DMS 273 (cell line): ENCODE measurements around the gene SNX9.
"Not testable (repeated sequence)": the region's sequence is repeated elsewhere in the genome, so short reads cannot be mapped to it uniquely, and the experiment has no call there.

Source experiments
- DNase-seq: peaks from one replicate; lab custom pipeline; 2025; ENCODE audit not compliant: unreplicated experiment; lab: John Stamatoyannopoulos, UW

SNX9 gene

DNA sequence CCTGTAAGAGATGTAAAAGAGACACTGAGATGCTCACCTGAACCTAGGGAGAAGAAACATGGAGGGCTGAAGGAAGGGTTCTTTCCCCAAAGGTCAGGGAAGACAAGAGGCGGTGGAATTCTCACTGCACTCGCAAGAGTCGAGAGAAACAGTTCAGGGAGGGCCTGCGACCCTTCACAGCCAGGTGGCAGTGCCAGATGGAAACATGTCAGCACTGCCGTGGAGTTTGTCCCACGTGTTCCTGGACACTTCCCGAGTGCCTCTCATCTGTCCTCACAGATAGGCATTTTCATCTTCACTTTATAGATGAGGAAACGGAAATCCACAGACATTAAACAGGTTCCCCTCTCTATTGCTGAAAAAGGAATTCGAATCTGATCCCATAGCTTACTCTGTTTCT is 88.2 kb downstream of the SNX9 start:
- DNase-seq: peak; percentile 68

DNA sequence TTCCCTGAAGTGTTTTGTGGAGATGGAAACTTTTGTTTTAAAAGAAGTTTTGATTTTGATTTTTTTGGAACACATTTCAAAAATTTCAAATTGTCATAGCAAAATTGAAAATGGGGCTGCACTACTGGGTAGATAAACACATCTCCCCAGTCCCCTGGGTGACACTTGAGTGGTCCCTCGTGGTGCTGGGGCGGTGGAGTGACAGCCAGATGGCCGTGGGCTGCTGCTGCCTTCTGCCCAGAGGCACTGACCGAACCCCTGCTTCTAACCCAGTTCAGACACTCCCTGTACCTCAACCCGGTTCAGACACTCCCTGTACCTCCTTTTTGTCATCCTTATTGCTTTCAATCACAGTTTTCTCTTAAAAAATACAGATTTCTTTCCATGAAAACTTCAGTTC is 88.7 kb downstream of the SNX9 start:
- DNase-seq: peak; percentile 38

DNA sequence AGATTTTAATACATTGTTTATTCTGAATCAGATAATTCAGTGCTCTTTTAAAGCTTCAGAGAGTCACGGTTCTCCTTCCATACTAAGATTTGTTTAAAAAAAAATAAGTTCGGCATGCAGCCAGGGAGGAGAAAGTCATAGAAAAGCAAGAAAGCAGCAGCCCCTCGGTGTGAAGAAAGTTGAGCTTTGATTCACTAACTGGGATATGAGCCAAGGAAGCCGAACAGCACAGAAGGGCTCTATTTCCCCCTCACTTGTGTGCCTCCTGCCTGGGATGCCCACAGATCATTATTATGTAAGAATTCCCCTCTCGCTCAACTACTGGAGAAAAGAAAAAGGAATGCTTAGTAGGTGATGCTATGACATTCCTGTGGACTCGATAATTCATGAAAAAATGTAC is 89.3 kb downstream of the SNX9 start:
- peak; percentile 81 for DNase-seq

DNA sequence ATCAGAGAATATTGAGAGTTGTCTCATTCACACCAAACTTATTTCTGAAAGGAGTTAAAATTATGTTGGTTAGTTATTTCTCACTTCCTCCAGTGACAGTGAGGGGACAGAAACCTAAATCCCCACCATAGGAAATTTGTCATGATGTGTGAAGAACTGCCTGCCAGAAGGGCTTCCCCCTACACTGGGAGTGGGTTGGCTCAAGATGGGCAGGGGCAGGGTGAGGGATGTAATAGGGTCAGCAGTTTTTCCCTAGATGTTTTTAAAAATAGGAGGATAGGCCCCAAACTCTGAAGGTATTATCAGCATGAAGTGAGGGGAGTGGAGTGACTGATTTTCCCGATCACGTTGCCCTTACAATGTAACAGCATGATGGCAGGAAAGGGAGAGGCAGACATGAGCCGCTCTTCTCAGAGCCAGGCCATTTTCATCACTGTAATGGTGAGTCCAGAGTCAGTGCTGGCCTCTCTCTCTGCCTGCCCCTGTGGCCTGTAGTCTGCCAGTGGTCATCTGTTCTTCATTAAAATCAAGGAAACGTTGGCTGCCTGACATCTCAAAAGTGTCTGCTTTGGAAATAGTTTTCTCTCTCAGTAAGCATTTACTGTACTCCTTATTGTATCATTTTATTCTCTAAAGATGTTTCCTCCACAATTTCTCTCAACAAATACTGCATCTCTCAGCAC is 98.8 kb downstream of the SNX9 start:
- no peak for DNase-seq

DNA sequence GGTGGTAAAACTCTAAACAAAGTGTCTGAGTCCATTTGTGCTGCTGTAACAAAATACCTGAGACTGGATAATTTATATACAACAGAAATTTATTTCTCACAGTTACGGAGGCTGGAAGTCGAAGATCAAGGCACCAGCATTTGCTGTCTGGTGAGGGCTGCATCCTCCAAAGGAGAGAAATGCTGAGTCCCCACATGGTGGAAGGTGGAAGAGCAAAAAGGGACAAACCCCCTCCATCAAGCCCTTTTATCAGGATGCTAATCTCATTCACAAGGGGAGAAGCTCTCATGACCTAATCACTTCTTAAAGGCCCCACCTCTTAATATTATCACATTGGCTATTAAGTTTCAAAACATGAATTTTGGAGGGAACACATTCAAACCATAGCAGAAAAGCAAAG is 102.7 kb downstream of the SNX9 start:
- no peak for DNase-seq

DNA sequence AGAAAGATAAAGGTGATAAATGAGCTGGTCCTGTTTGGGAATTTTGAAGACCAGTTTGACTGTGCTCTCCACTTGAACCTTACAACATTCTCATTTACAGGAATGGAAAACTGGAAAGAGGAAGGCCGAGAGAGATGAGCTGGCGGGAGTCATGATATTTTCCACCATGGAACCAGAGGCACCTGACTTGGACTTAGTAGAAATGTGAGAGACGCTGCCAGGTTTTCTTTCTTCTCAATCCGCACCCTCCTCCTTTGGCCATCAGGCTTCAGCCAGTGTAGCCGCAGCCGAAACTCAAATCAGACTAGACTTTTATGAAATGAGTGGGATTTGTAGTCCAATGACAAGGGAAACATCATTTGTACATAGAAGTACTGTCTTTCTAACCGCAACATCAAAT is 104.0 kb downstream of the SNX9 start:
- no peak for DNase-seq

DNA sequence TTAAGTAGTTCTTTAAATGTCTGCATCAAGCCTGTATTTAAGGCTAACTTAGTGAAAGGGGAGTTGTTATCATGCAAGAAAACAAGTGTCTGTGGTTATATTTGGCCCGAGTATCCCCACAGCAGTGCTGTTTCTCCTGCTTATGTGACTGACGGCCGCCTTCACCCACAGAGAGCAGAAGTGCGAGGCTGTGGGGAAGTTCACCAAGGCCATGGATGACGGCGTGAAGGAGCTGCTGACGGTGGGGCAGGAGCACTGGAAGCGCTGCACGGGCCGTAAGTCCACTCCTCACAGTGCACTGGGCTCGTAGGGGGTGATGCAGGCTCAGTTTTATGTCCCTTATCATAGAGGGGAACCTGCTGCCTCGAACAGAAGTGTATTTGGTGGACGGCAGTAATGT is 105.4 kb downstream of the SNX9 start:
- no peak for DNase-seq

DNA sequence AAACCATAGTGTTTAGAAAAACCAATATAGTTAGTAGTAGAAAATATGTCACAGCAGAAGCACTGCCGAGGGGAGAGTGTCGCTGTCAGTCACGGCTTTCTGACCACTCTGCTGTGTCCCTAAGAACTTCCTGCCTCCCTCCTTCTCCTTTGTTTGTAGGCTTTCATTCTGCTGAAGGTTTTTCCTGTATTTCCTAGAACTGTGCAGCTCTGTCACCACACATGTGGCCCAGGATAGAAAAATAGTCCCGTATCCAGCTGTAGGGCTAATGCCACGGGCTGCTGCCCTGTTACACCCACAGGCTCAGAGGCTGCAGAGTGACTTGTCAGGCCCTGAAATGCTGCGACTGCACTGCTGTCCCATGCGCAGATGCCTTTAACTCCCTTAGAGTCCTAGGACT is 106.0 kb downstream of the SNX9 start:
- DNase-seq: no peak

DNA sequence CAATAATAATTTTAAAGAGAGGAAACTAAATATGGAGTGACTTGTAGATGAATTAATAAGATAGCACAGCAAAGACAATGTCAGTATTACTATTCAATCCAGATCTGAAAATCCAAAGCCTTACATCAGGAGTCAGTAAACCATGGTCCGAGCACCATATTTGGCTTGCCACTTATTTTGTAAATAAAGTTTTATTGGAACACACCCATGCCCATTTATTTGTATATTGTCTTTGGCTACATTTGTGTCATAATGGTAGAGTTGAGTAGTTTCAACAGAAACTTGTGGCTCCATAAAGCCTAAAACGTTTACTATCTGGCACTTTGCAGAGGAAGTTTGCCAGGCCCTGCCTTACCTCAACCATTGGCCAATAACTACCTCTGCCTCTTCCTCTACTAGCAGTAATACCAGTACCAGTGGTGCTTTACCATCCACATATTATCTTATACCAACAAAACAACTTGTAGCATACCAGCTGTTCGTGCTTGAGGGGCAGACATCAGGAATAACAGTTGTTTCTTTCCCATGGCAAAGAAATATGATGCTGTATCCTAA is 106.8 kb downstream of the SNX9 start:
- DNase-seq: no peak

DNA sequence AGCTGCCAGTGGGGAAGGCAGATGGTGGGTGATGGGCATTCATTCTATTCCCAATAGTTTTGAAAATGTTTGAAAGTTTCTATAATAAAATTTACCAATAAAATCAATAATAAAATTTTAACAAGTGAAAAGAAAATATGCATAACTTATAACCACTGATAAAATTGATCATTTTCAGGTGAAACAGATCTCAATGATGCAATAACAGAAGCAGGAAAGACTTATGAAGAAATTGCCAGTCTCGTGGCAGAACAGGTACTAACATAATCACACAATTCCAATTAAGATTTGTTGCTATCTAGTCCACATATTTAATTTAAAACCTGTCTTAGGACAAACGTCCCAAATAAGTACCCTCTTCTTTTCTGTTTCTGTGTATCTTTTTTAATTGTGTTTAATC is 112.7 kb downstream of the SNX9 start:
- DNase-seq: no peak

DNA sequence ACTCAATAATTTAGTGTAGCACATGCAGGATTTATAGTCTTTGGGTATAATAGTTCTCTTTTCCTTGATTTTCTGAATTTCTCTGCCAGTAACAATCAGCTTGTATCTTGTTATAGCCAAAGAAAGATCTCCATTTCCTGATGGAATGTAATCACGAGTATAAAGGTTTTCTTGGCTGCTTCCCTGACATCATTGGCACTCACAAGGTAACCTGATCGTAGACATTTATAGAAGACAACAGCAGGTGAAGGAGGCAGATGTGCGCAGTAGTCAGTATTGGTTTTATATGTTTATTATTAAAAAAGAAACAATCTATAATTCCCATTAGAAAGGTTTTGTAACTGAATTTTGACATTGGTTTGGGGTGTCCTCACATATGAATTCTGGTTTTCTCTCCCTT is 114.3 kb downstream of the SNX9 start:
- DNase-seq: no peak

DNA sequence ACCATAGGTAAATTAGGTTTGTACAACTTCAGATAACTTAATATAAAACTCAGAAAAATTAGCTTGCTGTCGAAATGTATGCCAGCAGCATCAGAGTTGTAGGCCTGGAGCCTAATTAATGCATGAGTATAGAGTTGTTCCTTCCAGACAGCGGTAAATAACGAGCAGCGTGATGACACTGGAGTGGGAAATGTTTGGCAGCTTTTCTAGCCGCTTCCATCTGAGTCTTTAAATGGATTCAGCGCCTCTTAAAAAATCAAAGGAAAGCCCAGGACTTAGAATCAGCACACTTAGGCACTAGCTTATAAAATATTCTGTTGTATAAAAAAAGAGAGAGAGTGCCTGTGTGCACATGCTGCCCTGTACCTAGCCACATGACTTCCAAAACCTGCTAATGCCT is 114.9 kb downstream of the SNX9 start:
- no peak for DNase-seq

DNA sequence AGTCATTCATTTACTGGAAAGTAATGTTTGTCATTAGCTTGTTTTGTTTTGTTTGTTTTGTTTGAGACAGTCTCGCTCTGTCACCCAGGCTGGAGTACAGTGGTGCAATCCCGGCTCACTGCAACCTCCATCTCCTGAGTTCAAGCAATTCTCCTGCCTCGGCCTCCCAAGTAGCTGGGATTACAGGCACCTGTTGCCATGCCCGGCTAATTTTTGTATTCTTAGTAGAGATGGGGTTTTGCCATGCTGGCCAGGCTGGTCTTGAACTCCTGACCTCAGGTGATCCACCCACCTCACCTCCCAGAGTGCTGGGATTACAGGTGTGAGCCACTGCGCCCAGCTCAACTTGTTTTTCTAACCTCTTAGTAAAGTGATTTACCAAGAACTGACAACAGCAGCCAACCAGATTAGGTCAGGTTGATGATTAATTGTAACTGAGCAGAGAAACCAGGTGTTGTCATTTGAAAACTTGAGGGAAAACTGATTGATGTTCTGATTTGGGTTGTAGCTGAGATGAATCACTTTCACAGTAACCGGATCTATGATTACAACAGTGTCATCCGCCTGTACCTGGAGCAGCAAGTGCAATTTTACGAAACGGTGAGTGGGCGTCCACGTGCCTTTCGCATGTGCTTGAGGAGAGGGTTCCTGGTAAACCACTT is 117.5 kb downstream of the SNX9 start:
- not testable (repeated sequence) for DNase-seq

DNA sequence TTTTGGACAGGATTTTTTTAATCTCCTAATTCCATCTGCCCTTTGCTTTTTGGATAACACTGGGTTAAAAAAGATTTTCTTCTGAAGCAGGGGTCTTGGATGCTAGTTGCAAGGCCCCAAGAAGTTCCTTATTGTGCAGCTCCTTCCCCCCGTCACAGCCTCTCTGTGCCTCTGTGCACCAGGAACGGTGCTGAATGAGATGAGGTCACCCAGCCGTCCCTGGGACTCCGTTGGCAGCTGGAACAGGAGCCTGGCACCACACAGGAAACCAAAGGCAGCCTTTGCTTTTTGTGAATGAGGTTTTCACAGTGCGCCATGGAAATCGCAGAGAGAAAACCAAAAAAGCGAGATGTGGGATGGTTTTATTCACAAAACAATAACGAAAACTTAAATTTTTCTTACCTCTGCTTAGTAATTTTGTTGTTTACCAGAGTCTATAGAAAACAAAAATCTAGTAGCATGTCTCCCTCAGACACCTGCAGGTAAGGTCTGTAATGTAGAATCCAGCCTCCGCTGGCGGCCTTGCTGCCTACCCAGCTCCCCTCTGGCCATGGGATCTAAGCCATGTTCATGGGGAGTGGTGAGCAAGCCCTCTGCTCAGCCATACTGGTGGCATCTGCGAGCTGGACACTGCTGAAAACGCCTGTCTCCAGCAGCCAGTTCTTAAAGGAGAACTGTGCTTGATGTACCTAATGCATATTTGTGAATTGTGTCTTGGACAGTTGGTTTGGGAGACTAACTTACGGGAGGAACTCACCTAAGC is 118.2 kb downstream of the SNX9 start:
- DNase-seq: no peak

DNA sequence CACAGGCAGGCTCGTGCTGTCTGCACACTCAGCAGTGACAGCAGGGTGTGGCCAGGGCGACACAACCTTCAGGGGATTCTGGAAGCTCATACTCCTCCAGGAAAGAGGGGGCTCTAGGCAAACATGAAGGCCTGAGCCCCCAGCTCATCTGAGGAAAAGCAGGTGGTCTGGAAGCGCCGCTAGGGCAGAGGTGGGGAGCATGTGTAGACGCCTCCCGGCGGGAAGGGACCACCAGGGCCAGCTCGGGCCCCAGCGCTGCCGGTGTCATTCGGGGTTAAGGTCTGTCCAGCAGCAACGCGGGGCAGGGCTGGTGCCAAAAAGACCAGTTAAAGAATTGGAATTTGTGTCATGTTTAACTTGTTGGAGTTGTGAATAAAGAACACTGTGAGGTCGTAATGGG is 119.3 kb downstream of the SNX9 start:
- DNase-seq: no peak

DNA sequence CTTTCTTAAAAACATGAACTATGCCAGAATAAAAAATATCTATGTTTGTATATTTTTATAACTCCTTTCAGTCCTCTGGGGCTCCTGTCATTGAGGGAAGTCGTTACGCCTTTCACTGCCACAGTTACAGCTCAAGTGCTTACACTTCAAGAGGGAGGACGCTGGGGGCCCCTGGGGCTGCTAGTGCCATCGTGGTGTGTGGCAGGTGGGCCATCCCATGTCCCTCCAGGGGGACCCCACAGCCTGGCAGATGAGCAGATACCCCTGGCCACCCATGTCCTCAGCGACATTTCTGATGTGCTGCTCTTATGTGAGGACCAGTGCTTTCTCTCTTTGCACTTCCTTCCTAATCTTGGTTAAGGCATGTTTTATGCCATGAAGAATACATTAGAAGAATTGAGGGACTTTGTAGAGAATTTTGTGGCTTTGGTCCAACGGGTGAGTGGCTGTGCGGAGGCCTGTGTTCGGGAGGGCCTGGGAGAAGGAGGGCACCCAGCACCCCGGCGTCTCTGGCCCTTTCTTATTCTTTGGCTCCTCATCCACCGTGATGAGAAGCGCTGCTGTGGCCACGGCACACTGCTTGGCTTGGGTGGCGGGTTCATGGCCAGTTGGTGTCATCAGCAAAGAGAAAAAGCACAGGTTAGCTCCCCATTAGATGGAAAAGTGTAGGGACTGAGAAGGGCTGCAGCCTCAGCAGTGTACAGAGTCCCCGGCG is 120.4 kb downstream of the SNX9 start:
- no peak for DNase-seq

DNA sequence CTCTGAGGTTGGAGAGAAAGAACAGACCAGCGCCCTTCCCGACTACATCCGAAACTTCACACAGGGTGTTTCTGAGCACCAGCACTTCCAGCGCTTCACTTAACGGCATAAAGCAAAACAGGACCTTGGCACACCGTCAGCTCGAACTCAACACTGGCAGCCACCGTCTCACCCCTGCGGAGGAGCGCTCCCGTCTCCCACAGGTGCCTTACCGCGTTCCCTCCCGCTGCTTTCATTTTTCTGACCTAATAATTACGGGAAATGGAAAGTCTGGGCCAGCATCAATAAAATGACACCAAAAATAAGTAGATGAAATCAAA is 120.9 kb downstream of the SNX9 start:
- no peak for DNase-seq

DNA sequence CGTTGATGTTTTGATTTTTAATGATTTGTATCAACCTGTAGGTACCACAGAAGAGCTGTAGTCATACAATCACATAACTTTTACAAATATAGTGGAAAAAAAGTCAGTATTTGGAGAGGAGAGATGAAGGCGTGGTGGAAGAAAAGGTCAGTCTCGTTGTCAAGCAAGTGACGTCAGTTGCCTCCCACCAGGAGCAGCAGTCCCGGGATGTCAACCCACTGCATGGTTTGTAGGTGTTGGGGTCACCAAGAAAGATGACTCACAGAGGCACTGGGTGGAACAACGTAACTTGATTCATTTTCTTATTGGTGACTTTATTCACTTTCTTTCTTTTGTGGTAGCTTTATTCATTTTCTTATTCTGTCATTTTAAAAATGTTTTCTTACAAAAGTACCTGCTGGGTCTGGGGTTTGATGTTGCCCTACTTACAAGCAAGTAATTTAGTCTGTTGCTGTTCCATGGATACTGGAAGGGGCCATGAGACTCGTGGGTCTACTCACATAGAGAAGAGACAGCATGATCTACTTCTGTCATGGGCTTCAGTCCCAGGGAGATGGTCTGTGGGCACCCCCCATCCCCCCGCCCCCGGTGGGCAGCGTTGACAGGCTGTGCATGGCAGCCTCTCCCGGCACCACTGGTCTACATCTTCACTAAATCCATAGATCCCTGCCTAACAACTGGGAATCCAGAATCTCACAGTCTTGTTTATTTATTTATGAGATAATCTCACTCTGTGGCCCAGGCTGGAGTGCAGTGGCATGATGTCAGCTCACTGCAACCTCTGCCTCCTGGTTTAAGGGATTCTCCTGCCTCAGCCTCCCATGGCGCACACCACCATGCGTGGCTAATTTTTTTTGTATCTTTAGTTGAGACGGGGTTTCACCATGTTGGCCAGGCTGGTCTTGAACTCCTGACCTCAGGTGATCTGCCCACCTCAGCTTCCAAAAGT is 122.2 kb downstream of the SNX9 start:
- DNase-seq: no peak

DNA sequence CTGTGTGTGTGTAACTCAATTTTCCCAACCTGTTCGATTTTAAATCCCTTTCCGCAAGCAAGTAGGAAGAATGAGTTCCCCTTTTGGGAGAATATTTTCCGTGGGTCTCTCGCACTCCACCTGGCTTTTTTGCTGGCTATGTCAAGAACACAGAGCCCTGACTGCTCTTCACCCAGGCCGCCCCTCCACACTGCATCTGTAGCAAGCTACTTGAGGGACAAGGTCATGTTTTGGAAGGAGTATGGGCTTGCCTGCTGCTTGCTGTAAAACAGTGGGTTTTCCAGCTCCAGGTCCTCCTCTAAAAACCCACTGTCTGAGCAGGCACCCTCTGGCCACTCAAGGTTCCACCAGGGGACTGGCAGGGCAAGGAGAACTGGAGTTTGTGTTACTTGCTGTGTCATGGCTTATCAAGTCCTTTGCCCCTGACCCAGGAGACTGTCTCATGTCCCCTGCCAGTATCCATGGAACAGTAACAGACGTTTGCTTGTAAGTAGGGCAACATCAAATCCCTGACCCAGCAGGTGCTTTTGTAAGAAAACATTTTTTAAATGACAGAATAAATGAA is 123.1 kb downstream of the SNX9 start:
- DNase-seq: no peak

DNA sequence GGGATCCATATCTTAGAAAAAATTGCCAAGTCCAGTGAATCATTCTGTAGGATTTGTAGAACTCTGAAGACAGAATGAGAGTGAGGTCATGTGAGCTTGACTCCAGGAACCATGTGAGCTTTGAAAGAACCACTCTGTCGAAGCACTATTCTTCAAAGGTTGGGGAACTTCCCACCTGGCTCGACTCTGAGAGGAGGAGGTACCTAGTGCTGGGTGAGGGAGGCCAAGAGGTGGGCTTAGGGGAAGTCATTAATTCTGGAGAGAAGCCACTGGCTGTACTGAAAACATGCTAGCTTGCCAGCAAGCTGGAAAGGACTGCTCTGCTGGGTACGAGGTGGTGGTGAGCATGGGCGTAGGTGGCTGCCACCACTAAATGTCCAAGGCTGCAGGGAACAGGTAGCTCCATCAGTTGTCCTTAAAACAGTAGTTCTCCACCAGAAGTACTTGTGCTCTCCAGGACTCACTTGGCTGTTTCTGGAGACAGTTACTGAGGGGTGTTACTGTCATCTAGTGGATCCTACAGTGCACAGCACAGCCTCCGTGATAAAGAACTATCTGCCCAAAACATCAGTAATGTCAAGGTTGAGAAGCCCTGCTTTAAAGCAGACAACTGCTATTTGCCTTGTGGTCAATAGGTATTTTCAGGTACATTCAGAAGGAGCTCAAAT is 124.0 kb downstream of the SNX9 start:
- DNase-seq: peak; percentile 44
